ENCODE measurements around the gene LRCH3. TPM values are rescaled to one million over a fixed set of nuclear protein-coding genes. Genes with fewer than 3 reads are reported as not detected.

Gene LRCH3
- total RNA-seq, 1 experiment from 2014 or later: 56.4 TPM

DNA sequence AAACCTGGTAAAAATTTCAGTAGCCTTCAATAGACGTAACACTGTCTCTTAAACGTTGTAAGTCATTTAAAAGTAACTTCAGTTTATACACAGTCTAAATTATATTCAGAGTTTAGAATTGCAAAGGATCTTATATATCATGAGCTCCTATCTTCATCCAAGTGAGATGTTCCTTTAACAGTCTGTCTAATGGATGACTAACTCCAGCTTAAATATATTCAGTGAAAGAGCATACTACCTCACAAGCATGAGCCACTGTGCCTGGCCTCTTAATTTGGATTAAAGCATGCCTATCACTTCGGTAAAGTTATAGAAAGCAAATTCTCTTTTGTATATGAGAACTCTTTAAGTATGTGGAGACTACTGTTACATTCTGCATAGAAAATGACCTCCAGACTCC lies 34.4 kb upstream of the LRCH3 start:
- Histone ChIP-seq H2BK5ac (ENCODE audit: insufficient read length, low read length) (no peak overlapping the region), H3K14ac (ENCODE audit: insufficient read depth, low read length) (no peak overlapping the region), H3K9ac (ENCODE audit: extremely low read depth, insufficient read length, low read length) (no peak overlapping the region), H3K9me3 (ENCODE audit: control insufficient read depth, low read depth, low read length) (no peaks in the 10 kb centered on the region), H2BK120ac (ENCODE audit: low read depth, low read length, poor library complexity, severe bottlenecking) (no peak overlapping the region), H3K4me2 (ENCODE audit: insufficient read depth, insufficient read length, low read length) (no peak overlapping the region), H4K91ac (ENCODE audit: insufficient read length, low read depth, low read length) (no peak overlapping the region), H3K27ac (ENCODE audit: insufficient read length, low read depth, low read length) (no peak overlapping the region), H2BK12ac (ENCODE audit: insufficient read length, low read depth, low read length) (no peak overlapping the region), H3K27me3 (ENCODE audit: insufficient read depth, low read length) (no peaks in the 10 kb centered on the region), H3K4ac (ENCODE audit: low read depth, low read length) (no peak overlapping the region), H3K79me2 (ENCODE audit: insufficient read depth, low read length) (no peaks in the 10 kb centered on the region), H3T11ph (ENCODE audit: low read length) (no peak overlapping the region), H4K5ac (ENCODE audit: insufficient read length, low read depth, low read length) (no peak overlapping the region), H2AK5ac (ENCODE audit: insufficient read length, low read length) (no peak overlapping the region), H4K20me1 (ENCODE audit: control insufficient read depth, insufficient read depth, insufficient read length) (no peaks in the 10 kb centered on the region), H3K79me1 (ENCODE audit: insufficient read depth, low read depth, low read length, poor library complexity, severe bottlenecking) (peaks cover 2% of the 10 kb centered on the region), H2BK15ac (ENCODE audit: low read depth, low read length) (no peak overlapping the region), H3K56ac (ENCODE audit: insufficient read length, low read depth, low read length) (no peak overlapping the region), H4K8ac (replicated peaks; ENCODE audit: insufficient read length, low read depth, low read length) (no peak overlapping the region), H2AFZ (ENCODE audit: low read length) (no peak overlapping the region), H3K23me2 (ENCODE audit: insufficient read length, low read depth, low read length, poor library complexity, severe bottlenecking) (no peaks in the 10 kb centered on the region), H2BK20ac (ENCODE audit: low read depth, low read length, poor library complexity, severe bottlenecking) (no peak overlapping the region), H3K4me1 (ENCODE audit: insufficient read depth, low read length) (no peaks in the 10 kb centered on the region), H3K23ac (ENCODE audit: insufficient read length, low read depth, low read length) (no peak overlapping the region), H3K18ac (ENCODE audit: insufficient read length, low read depth, low read length) (no peak overlapping the region)
- DNase-seq: no peak
- Mint-ChIP-seq H3K4me1 (no peaks in the 10 kb centered on the region), H3K4me3 (no peak overlapping the region), H3K9me3 (no peaks in the 10 kb centered on the region), H3K36me3 (ENCODE audit: insufficient read depth in 1 of 3, low read depth in 3 of 3) (peaks cover 0 to 2% (median 0%) of the 10 kb centered on the region in 3 experiments; a peak in 3 of 7 replicates), H3K27me3 (ENCODE audit: low read depth) (peaks cover 5% of the 10 kb centered on the region; the same call in 1 of the 2 replicates), H3K27ac (no peak overlapping the region)
- no CpG with 5 or more reads among the region's 3 CpGs for WGBS (ENCODE audit: extremely low coverage, insufficient read length, low lambda C conversion rate)
- TF ChIP-seq, protein P1, sequence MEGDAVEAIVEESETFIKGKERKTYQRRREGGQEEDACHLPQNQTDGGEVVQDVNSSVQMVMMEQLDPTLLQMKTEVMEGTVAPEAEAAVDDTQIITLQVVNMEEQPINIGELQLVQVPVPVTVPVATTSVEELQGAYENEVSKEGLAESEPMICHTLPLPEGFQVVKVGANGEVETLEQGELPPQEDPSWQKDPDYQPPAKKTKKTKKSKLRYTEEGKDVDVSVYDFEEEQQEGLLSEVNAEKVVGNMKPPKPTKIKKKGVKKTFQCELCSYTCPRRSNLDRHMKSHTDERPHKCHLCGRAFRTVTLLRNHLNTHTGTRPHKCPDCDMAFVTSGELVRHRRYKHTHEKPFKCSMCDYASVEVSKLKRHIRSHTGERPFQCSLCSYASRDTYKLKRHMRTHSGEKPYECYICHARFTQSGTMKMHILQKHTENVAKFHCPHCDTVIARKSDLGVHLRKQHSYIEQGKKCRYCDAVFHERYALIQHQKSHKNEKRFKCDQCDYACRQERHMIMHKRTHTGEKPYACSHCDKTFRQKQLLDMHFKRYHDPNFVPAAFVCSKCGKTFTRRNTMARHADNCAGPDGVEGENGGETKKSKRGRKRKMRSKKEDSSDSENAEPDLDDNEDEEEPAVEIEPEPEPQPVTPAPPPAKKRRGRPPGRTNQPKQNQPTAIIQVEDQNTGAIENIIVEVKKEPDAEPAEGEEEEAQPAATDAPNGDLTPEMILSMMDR (conservative IDR thresholded peaks at IDR 0.05): no peak
